H1 (cell line): ENCODE data around the gene SH3RF3. TPM values are rescaled to one million over a fixed set of nuclear protein-coding genes. Genes with fewer than 3 reads are reported as not detected.

Experiments used
- SRF ChIP-seq: IDR thresholded peaks from 2 replicates; pipeline ENCODE4 v1.6.1; 2011; ENCODE audit warnings: mild to moderate bottlenecking, low read depth, low read length, moderate library complexity
- polyA plus RNA-seq, 7 experiments: library from polyadenylated mRNA; depleted of rRNA in 3 of 7; stranded (reverse) in 5 of 7; unstranded in 2 of 7; fragments of >200 nt in 5 of 7; fragments of 200-250 nt in 2 of 7; gene quantifications; 1 replicate in 5 of 7; 2 replicates in 1 of 7; 4 replicates in 1 of 7; pipeline versions ENCODE4 v1.2.1 to v1.2.3, GENCODE V29; 2011 to 2013; ENCODE audit warnings: missing spikeins in 2 of 7, mixed read lengths in 2 of 7
- total RNA-seq: library from RNA; stranded (reverse); fragmentation: NEBNext Ultra II Directional; extraction: Animal tissue kit (Norgen Biotek cat#: 25700); gene quantifications from 2 replicates; pipeline ENCODE4 v1.2.1, GENCODE V29; 2021

Gene SH3RF3
- total and polyA plus RNA-seq, 2 of the 8 experiments (the other 6 are each of a cell fraction or from before 2014, with no cell fraction given) = 0.11 to 0.65 TPM

GRCh38 chr2:109353806-109354745, 225.1 kb downstream of the SH3RF3 start (continued):
- TF ChIP-seq SRF = no peak
